Neural progenitor cell (in vitro differentiated cells): Measurements from ENCODE around the gene LGMN. TPM values are rescaled to one million over a fixed set of nuclear protein-coding genes. Genes with fewer than 3 reads are reported as not detected.

ENCODE experiments used
- DNase-seq: peaks from one replicate; pipeline ENCODE4 v3.0.0-alpha.2; 2016; ENCODE audit warnings: low spot score
- H2AFZ ChIP-seq: fragments of 200-600 bp; sonication (generic); replicated peaks from 2 replicates; pipeline ENCODE4 v1.6.1; 2016; ENCODE audit warnings: antibody characterized with exemption
- H3F3A ChIP-seq: fragments of 200-600 bp; sonication (generic); 2 replicates; pipeline ENCODE4 v1.6.1; 2016; ENCODE audit warnings: antibody characterized with exemption, low read depth
- H3K27ac ChIP-seq: fragments of 200-600 bp; sonication (generic); 2 replicates; pipeline ENCODE4 v1.5.1; 2016; ENCODE audit warnings: mild to moderate bottlenecking
- H3K27me3 ChIP-seq: fragments of 200-600 bp; sonication (generic); 2 replicates; pipeline ENCODE4 v1.6.1; 2016; ENCODE audit warnings: mild to moderate bottlenecking, moderate library complexity
- H3K36me3 ChIP-seq: fragments of 200-600 bp; sonication (generic); 2 replicates; pipeline ENCODE4 v1.5.1; 2016
- H3K4me1 ChIP-seq: fragments of 200-600 bp; sonication (generic); 2 replicates; pipeline ENCODE4 v1.6.1; 2016; ENCODE audit warnings: mixed run types
- H3K4me2 ChIP-seq: fragments of 200-600 bp; sonication (generic); 2 replicates; pipeline ENCODE4 v1.6.1; 2016
- H3K4me3 ChIP-seq: fragments of 200-600 bp; sonication (generic); 2 replicates; pipeline ENCODE4 v1.5.1; 2016
- H3K79me2 ChIP-seq: fragments of 200-600 bp; sonication (generic); 2 replicates; pipeline ENCODE4 v1.6.1; 2016; ENCODE audit warnings: low read depth
- H3K9ac ChIP-seq: fragments of 200-600 bp; sonication (generic); 2 replicates; pipeline ENCODE4 v1.6.1; 2016
- H3K9me3 ChIP-seq: fragments of 200-600 bp; sonication (generic); 2 replicates; pipeline ENCODE4 v1.5.1; 2016; ENCODE audit warnings: low read depth
- H4K20me1 ChIP-seq: fragments of 200-600 bp; sonication (generic); 2 replicates; pipeline ENCODE4 v1.6.1; 2016; ENCODE audit warnings: low read depth
- H3K27ac Mint-ChIP-seq: 3 replicates; pipeline ENCODE4 v1.8.0; 2021; ENCODE audit warnings: mixed read lengths
- H3K27me3 Mint-ChIP-seq: 2 replicates; pipeline ENCODE4 v1.8.0; 2022; ENCODE audit warnings: low read depth, mild to moderate bottlenecking, inconsistent platforms, moderate library complexity, mixed read lengths; ENCODE audit not compliant: insufficient read depth
- H3K36me3 Mint-ChIP-seq: 3 replicates; pipeline ENCODE4 v1.8.0; 2021; ENCODE audit warnings: mixed read lengths
- H3K4me1 Mint-ChIP-seq: 3 replicates; pipeline ENCODE4 v1.8.0; 2021; ENCODE audit warnings: mixed read lengths
- H3K4me3 Mint-ChIP-seq: 3 replicates; pipeline ENCODE4 v1.8.0; 2021; ENCODE audit warnings: mild to moderate bottlenecking, moderate library complexity, mixed read lengths
- H3K9me3 Mint-ChIP-seq: 3 replicates; pipeline ENCODE4 v1.8.0; 2020; ENCODE audit warnings: mixed read lengths
- EZH2 ChIP-seq: fragments of 200-600 bp; sonication (generic); IDR thresholded peaks from 2 replicates; pipeline ENCODE4 v1.6.1; 2017; ENCODE audit warnings: antibody characterized with exemption, mild to moderate bottlenecking, moderate library complexity
- EZH2phosphoT487 ChIP-seq: fragments of 200-600 bp; sonication (generic); IDR thresholded peaks from 2 replicates; pipeline ENCODE4 v1.6.1; 2017; ENCODE audit warnings: antibody characterized with exemption
- total RNA-seq: library from RNA; depleted of rRNA; stranded (reverse); fragments of >200 nt; gene quantifications from 2 replicates; pipeline ENCODE4 v1.2.3, GENCODE V29; 2015; ENCODE audit warnings: low replicate concordance
- TF ChIP-seq, protein P1 (sequence below): fragments of 200-600 bp; sonication (generic); IDR thresholded peaks from 2 replicates; pipeline ENCODE4 v1.5.1; 2017; ENCODE audit warnings: antibody characterized with exemption, mild to moderate bottlenecking

Gene LGMN
- total RNA-seq, 1 donor from 2014 or later, result 87.0 TPM

DNA sequence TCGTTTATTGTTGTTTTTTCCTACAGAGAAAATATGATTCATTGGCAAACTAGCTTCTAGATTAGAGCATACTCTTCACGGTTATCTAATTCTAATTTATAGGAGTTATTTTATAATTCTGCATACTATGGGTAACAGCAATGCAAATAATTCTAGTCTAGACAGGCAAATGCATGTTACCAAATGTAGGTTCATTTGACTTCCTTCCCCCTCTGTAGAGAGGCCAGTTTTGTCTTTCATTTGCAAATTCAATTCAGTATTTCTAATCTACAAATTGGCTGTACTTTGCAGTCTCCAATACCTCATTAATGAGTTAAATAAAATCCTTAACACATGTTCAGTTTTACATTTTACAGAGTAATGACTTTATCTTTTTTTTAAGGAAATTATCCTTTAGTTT is 4.2 kb downstream of the LGMN start:
- peaks cover 2% of the 10 kb centered on the region for H3K9me3 Mint-ChIP-seq
- H3K27ac Mint-ChIP-seq, result no peak overlapping the region
- H3K4me1 Mint-ChIP-seq, result peaks cover 15% of the 10 kb centered on the region
- H3K4me3 ChIP-seq, result no peak overlapping the region
- H3K36me3 Mint-ChIP-seq, result peaks cover 23% of the 10 kb centered on the region
- H3K4me1 ChIP-seq, result no peaks in the 10 kb centered on the region
- no peak for TF ChIP-seq EZH2phosphoT487
- no peak for TF ChIP-seq EZH2
- TF ChIP-seq, protein P1, sequence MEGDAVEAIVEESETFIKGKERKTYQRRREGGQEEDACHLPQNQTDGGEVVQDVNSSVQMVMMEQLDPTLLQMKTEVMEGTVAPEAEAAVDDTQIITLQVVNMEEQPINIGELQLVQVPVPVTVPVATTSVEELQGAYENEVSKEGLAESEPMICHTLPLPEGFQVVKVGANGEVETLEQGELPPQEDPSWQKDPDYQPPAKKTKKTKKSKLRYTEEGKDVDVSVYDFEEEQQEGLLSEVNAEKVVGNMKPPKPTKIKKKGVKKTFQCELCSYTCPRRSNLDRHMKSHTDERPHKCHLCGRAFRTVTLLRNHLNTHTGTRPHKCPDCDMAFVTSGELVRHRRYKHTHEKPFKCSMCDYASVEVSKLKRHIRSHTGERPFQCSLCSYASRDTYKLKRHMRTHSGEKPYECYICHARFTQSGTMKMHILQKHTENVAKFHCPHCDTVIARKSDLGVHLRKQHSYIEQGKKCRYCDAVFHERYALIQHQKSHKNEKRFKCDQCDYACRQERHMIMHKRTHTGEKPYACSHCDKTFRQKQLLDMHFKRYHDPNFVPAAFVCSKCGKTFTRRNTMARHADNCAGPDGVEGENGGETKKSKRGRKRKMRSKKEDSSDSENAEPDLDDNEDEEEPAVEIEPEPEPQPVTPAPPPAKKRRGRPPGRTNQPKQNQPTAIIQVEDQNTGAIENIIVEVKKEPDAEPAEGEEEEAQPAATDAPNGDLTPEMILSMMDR, result no peak
- no peak overlapping the region for H3K27ac ChIP-seq
- peaks cover 10% of the 10 kb centered on the region for H4K20me1 ChIP-seq
- H3K27me3 ChIP-seq, result no peaks in the 10 kb centered on the region
- H3K79me2 ChIP-seq, result peaks cover 63% of the 10 kb centered on the region
- H3K9ac ChIP-seq, result no peak overlapping the region
- DNase-seq, result no peak
- H3K4me3 Mint-ChIP-seq, result no peak overlapping the region
- no peaks in the 10 kb centered on the region for H3K36me3 ChIP-seq
- peaks cover 11% of the 10 kb centered on the region for H3K27me3 Mint-ChIP-seq
- H3K4me2 ChIP-seq, result no peak overlapping the region
- no peaks in the 10 kb centered on the region for H3F3A ChIP-seq
- no peak overlapping the region for H2AFZ ChIP-seq
- H3K9me3 ChIP-seq, result no peaks in the 10 kb centered on the region

DNA sequence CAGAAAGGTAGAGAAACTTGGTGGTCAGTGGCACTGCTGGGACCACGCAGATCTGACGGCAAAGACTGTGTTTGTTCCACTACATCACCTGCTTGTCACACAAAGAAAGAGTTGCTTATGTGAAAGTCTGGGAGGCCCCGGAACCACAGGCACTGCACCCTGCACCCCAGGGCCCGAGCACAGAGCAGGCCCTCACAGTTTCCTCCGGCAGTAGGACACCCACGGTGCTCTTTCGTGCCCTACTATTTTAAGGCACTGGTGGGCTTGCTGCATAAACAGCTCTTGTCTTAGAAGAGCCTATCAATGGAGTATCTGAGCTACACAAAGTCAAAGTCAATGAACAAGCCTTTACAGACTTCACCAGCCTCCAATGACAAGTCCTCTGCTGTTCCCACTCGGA is 8.0 kb downstream of the LGMN start:
- peaks cover 62% of the 10 kb centered on the region for H3K79me2 ChIP-seq
- H3K4me1 ChIP-seq, result no peaks in the 10 kb centered on the region
- H3K4me2 ChIP-seq, result no peak overlapping the region
- no peak overlapping the region for H3K27ac ChIP-seq
- Mint-ChIP-seq H3K36me3 (peaks cover 17% of the 10 kb centered on the region), H3K4me1 (peaks cover 2% of the 10 kb centered on the region), H3K27ac (no peak overlapping the region), H3K9me3 (no peaks in the 10 kb centered on the region), H3K4me3 (no peak overlapping the region), H3K27me3 (peaks cover 4% of the 10 kb centered on the region)
- no peak overlapping the region for H3K9ac ChIP-seq
- H3F3A ChIP-seq, result no peaks in the 10 kb centered on the region
- no peaks in the 10 kb centered on the region for H3K27me3 ChIP-seq
- no peak overlapping the region for H3K4me3 ChIP-seq
- peaks cover 10% of the 10 kb centered on the region for H4K20me1 ChIP-seq
- H3K9me3 ChIP-seq, result no peaks in the 10 kb centered on the region
- TF ChIP-seq EZH2phosphoT487 (no peak), EZH2 (no peak)
- TF ChIP-seq, protein P1, result no peak
- no peaks in the 10 kb centered on the region for H3K36me3 ChIP-seq
- DNase-seq, result no peak
- no peak overlapping the region for H2AFZ ChIP-seq

DNA sequence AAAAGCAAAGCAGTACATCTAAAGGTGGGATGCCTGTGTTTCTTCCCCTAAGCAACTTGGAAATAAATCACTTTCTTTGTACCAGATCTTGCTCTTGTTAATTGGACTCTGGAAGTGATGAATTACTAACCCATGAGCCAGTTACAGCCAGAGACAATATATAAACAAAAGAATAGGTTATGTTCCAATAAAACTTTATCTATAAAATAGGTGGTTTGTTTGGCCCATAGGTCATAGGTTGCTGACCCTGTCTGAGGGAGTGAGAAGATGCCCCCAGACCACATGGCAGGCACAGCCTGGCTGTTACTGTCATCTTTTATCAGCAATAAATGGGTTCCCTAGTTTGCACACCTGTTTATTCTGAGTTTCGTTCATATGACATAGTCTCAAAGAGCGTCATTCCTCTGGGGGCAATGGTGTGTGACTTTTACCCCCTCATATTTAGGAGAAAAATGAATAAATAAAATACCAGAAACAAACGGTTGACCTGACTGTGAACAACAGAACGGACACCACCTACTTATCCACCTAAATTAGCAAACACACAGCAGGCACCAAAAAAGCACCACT is 10.7 kb downstream of the LGMN start:
- H3K36me3 Mint-ChIP-seq, result peaks cover 15% of the 10 kb centered on the region
- Histone ChIP-seq H3K36me3 (no peaks in the 10 kb centered on the region), H2AFZ (no peak overlapping the region), H3K27ac (no peak overlapping the region), H3K9me3 (no peaks in the 10 kb centered on the region), H3K4me2 (no peak overlapping the region), H3K4me1 (no peaks in the 10 kb centered on the region), H3K4me3 (no peak overlapping the region), H3K9ac (no peak overlapping the region), H3F3A (no peaks in the 10 kb centered on the region), H4K20me1 (peaks cover 14% of the 10 kb centered on the region), H3K27me3 (no peaks in the 10 kb centered on the region), H3K79me2 (peaks cover 48% of the 10 kb centered on the region)
- no peaks in the 10 kb centered on the region for H3K4me1 Mint-ChIP-seq
- no peak for DNase-seq
- peaks cover 6% of the 10 kb centered on the region for H3K27me3 Mint-ChIP-seq
- H3K9me3 Mint-ChIP-seq, result no peaks in the 10 kb centered on the region
- H3K4me3 Mint-ChIP-seq, result no peak overlapping the region
- no peak overlapping the region for H3K27ac Mint-ChIP-seq
- no peak for TF ChIP-seq EZH2phosphoT487
- no peak for TF ChIP-seq EZH2
- TF ChIP-seq, protein P1, result no peak
